Osteocyte (in vitro differentiated cells): ENCODE results near the gene G2E3. TPM values are rescaled to one million over a fixed set of nuclear protein-coding genes. Genes with fewer than 3 reads are reported as not detected.
A peak's percentile ranks its signal among the peaks of the same experiment; 100 is the strongest.

Source experiments
- DNase-seq: peaks from one replicate; pipeline ENCODE4 v3.0.0; 2021; ENCODE audit warnings: mixed read lengths; ENCODE audit not compliant: unreplicated experiment; ENCODE audit errors: extremely low spot score
- H3K27ac Mint-ChIP-seq: one replicate; pipeline ENCODE4 v1.8.0; 2021; ENCODE audit warnings: mild to moderate bottlenecking, mixed read lengths; ENCODE audit not compliant: unreplicated experiment
- H3K27me3 Mint-ChIP-seq: one replicate; pipeline ENCODE4 v1.8.0; 2021; ENCODE audit warnings: mixed read lengths; ENCODE audit not compliant: unreplicated experiment
- H3K36me3 Mint-ChIP-seq: one replicate; pipeline ENCODE4 v1.8.0; 2021; ENCODE audit warnings: mixed read lengths; ENCODE audit not compliant: unreplicated experiment
- H3K4me1 Mint-ChIP-seq: one replicate; pipeline ENCODE4 v1.8.0; 2021; ENCODE audit warnings: mixed read lengths; ENCODE audit not compliant: unreplicated experiment
- H3K4me3 Mint-ChIP-seq: one replicate; pipeline ENCODE4 v1.8.0; 2021; ENCODE audit warnings: mild to moderate bottlenecking, moderate library complexity, mixed read lengths; ENCODE audit not compliant: unreplicated experiment
- H3K9me3 Mint-ChIP-seq: one replicate; pipeline ENCODE4 v1.8.0; 2021; ENCODE audit warnings: mixed read lengths; ENCODE audit not compliant: unreplicated experiment
- CTCF ChIP-seq: fragments of 200-600 bp; sonication (generic); IDR thresholded peaks from 2 replicates; pipeline ENCODE4 v1.5.0; 2021; ENCODE audit warnings: antibody characterized with exemption, mild to moderate bottlenecking, moderate library complexity
- total RNA-seq: library from RNA; stranded (reverse); gene quantifications from 2 replicates; pipeline ENCODE4 v1.2.1, GENCODE V29; 2021

G2E3 gene
- total RNA-seq, 1 donor from 2014 or later = 24.7 TPM

DNA sequence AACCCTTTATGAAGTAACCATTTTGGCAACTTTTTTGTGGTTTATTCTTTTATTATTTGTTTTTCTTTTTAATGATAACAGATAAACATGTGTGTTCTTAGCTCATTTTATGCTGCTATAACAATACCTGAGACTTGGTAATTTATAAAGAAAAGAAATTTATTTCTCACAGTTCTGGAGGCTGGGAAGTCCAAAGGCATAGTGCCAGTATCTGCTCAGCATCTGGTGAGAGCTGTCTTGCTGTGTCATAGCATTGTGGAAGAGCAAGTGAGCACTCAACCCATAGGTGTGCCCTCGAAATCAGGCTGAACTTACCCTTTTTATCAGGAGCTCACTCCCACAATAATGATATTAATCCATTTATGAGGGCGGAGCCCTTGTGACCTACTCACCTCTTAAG is 55.2 kb downstream of the G2E3 start:
- DNase-seq = no peak
- no peak overlapping the region for H3K4me3 Mint-ChIP-seq
- peaks cover 18% of the 10 kb centered on the region for H3K4me1 Mint-ChIP-seq
- no peaks in the 10 kb centered on the region for H3K9me3 Mint-ChIP-seq
- peaks cover 7% of the 10 kb centered on the region for H3K36me3 Mint-ChIP-seq
- H3K27me3 Mint-ChIP-seq = no peaks in the 10 kb centered on the region
- no peak overlapping the region for H3K27ac Mint-ChIP-seq
- TF ChIP-seq CTCF = no peak

GRCh38 chr14:30620178-30620577 is 61.2 kb downstream of the G2E3 start:
- peak overlapping the region; percentile 11 for H3K4me3 Mint-ChIP-seq
- peak overlapping the region; percentile 57 for H3K27ac Mint-ChIP-seq
- peaks cover 36% of the 10 kb centered on the region for H3K4me1 Mint-ChIP-seq
- no peaks in the 10 kb centered on the region for H3K27me3 Mint-ChIP-seq
- no peaks in the 10 kb centered on the region for H3K9me3 Mint-ChIP-seq
- peaks cover 7% of the 10 kb centered on the region for H3K36me3 Mint-ChIP-seq
- no peak for TF ChIP-seq CTCF
- DNase-seq = no peak

GRCh38 chr14:30621354-30621939 is 62.5 kb downstream of the G2E3 start:
- peak overlapping the region; percentile 96 for H3K27ac Mint-ChIP-seq
- H3K4me3 Mint-ChIP-seq = peak overlapping the region; percentile 91
- H3K4me1 Mint-ChIP-seq = peaks cover 41% of the 10 kb centered on the region
- no peaks in the 10 kb centered on the region for H3K27me3 Mint-ChIP-seq
- H3K9me3 Mint-ChIP-seq = no peaks in the 10 kb centered on the region
- no peak for DNase-seq
- TF ChIP-seq CTCF = no peak
- H3K36me3 Mint-ChIP-seq = peaks cover 2% of the 10 kb centered on the region

- Mint-ChIP-seq H3K36me3 (peaks cover 2% of the 10 kb centered on the region), H3K27ac (peak within 1 kb of the TSS; percentile 96), H3K4me1 (peaks cover 43% of the 10 kb centered on the region), H3K4me3 (peak within 1 kb of the TSS; percentile 91), H3K27me3 (no peaks in the 10 kb centered on the region), H3K9me3 (no peaks in the 10 kb centered on the region)
- no peak for TF ChIP-seq CTCF
- DNase-seq = peak; percentile 97
These were observed 63.2 kb downstream of the G2E3 start, which contains the start of gene SCFD1 for GRCh38 chr14:30621940-30622830. Gene SCFD1, plus strand, starts transcription at chr14:30622319. Its CDS starts 20 bp downstream, at chr14:30622339.
